Liver (tissue), 6 donors: Measurements from ENCODE around the gene TARS2. TPM values are rescaled to one million over a fixed set of nuclear protein-coding genes. Genes with fewer than 3 reads are reported as not detected.

Experiments used
- CTCF ChIP-seq: fragments of 150-350 bp; IDR thresholded peaks from 2 replicates; pipeline ENCODE4 v1.5.1; 2017; ENCODE audit warnings: improper control_type of control experiment, low read depth, low read length; ENCODE audit not compliant: missing input control
- FOXA1 ChIP-seq: IDR thresholded peaks from 2 replicates; pipeline ENCODE4 v1.6.1; 2016; ENCODE audit warnings: antibody characterized with exemption
- RXRA ChIP-seq, 2 donors: IDR thresholded peaks; 2 replicates each; pipeline ENCODE4 v1.6.1; 2017 to 2018; ENCODE audit warnings: antibody characterized with exemption in 2 of 2, mild to moderate bottlenecking in 1 of 2
- YY1 ChIP-seq: IDR thresholded peaks from 2 replicates; pipeline ENCODE4 v1.6.1; 2016; ENCODE audit warnings: antibody characterized with exemption, mild to moderate bottlenecking
- polyA plus RNA-seq, 2 donors: library from polyadenylated mRNA; stranded (reverse) in 1 of 2; unstranded in 1 of 2; fragments of 200-250 nt in 1 of 2; fragments of >200 nt in 1 of 2; fragmentation: Nextera tagmentation in 1 of 2; extraction: Ambion mirVana in 1 of 2; gene quantifications; one replicate each; pipeline versions ENCODE4 v1.2.1 to v1.2.3, GENCODE V29; 2013 to 2015
- small RNA-seq: library from RNA; depleted of rRNA; stranded (forward); fragments of <200 nt; gene quantifications from one replicate; pipeline ENCODE3, GENCODE V24; 2014
- total RNA-seq, 2 donors: library from RNA; depleted of rRNA; stranded (reverse); fragments of >200 nt; gene quantifications; one replicate each; pipeline ENCODE4 v1.2.3, GENCODE V29; 2014
- donor health status: healthy.
- donor health status: healthy.
- donor health status: healthy.

The TARS2 gene
- total and polyA plus RNA-seq, 4 donors = 10.9 to 20.8 (median 18.6) TPM

GRCh38 chr1:150557065-150557600, 69.9 kb downstream of the TARS2 start (continued):
- TF ChIP-seq CTCF (no peak), RXRA (IDR thresholded peaks at IDR 0.05) (no peak), FOXA1 (no peak), YY1 (no peak)

Small RNA genes lying within 50 kb of the gene (small RNA-seq; reads per million reads assigned to genes)
- not detected for gene MIR4257

Other genes starting within 250 kb of the TARS2 start
- 1 to 10 TPM in 1 of 2 donors, under 1 TPM in 1; 0.42 to 2.7 TPM for gene CA14, start 229.6 kb upstream of the TARS2 start, total RNA-seq
- 1 to 10 TPM in 1 of 2 donors, under 1 TPM in 1; 0.22 to 2.0 TPM for gene CA14, start 229.6 kb upstream of the TARS2 start, polyA plus RNA-seq
- gene APH1A, start 218.4 kb upstream of the TARS2 start, total RNA-seq = 10 to 100 TPM; 48.9 to 65.3 TPM
- gene APH1A, start 218.4 kb upstream of the TARS2 start, polyA plus RNA-seq = 10 to 100 TPM; 25.1 to 93.6 TPM
- gene C1orf54, start 214.6 kb upstream of the TARS2 start, total RNA-seq = 10 to 100 TPM in 1 of 2 donors, 1 to 10 TPM in 1; 2.3 to 10.8 TPM
- gene C1orf54, start 214.6 kb upstream of the TARS2 start, polyA plus RNA-seq = 1 to 10 TPM; 3.3 to 5.6 TPM
- gene CIART, start 204.9 kb upstream of the TARS2 start, total RNA-seq = 1 to 10 TPM in 1 of 2 donors, under 1 TPM in 1; 0.51 to 1.8 TPM
- gene CIART, start 204.9 kb upstream of the TARS2 start, polyA plus RNA-seq = 1 to 10 TPM; 2.0 to 7.1 TPM
- 10 to 100 TPM; 15.0 to 16.7 TPM for gene MRPS21, start 193.6 kb upstream of the TARS2 start, total RNA-seq
- gene MRPS21, start 193.6 kb upstream of the TARS2 start, polyA plus RNA-seq = 10 to 100 TPM; 29.1 to 56.5 TPM
- 10 to 100 TPM; 16.7 to 32.8 TPM for gene PRPF3, start 165.9 kb upstream of the TARS2 start, total RNA-seq
- gene PRPF3, start 165.9 kb upstream of the TARS2 start, polyA plus RNA-seq = 10 to 100 TPM in 1 of 2 donors, 1 to 10 TPM in 1; 9.9 to 14.9 TPM
- gene RPRD2, start 123.3 kb upstream of the TARS2 start, total RNA-seq = 1 to 10 TPM; 8.8 to 9.7 TPM
- gene RPRD2, start 123.3 kb upstream of the TARS2 start, polyA plus RNA-seq = 1 to 10 TPM; 5.4 to 7.2 TPM
- gene ECM1, start 20.7 kb downstream of the TARS2 start, total RNA-seq = 1 to 10 TPM; 5.1 to 8.1 TPM
- 10 to 100 TPM; 17.0 to 22.5 TPM for gene ECM1, start 20.7 kb downstream of the TARS2 start, polyA plus RNA-seq
- gene FALEC, start 28.3 kb downstream of the TARS2 start, total RNA-seq = not detected
- not detected for gene FALEC, start 28.3 kb downstream of the TARS2 start, polyA plus RNA-seq
- gene ADAMTSL4, start 62.0 kb downstream of the TARS2 start, total RNA-seq = 10 to 100 TPM in 1 of 2 donors, 1 to 10 TPM in 1; 5.6 to 11.5 TPM
- 10 to 100 TPM; 11.4 to 12.2 TPM for gene ADAMTSL4, start 62.0 kb downstream of the TARS2 start, polyA plus RNA-seq
- gene MCL1, start 92.2 kb downstream of the TARS2 start, total RNA-seq = 100 to 1,000 TPM in 1 of 2 donors, 10 to 100 TPM in 1; 94.6 to 181 TPM
- gene MCL1, start 92.2 kb downstream of the TARS2 start, polyA plus RNA-seq = 10 to 100 TPM; 23.4 to 65.4 TPM
- 10 to 100 TPM; 53.2 to 57.3 TPM for gene ENSA, start 142.2 kb downstream of the TARS2 start, total RNA-seq
- 10 to 100 TPM; 19.0 to 59.8 TPM for gene ENSA, start 142.2 kb downstream of the TARS2 start, polyA plus RNA-seq
- gene GOLPH3L, start 209.7 kb downstream of the TARS2 start, total RNA-seq = 10 to 100 TPM in 1 of 2 donors, 1 to 10 TPM in 1; 8.5 to 11.3 TPM
- gene GOLPH3L, start 209.7 kb downstream of the TARS2 start, polyA plus RNA-seq = 1 to 10 TPM; 6.0 to 6.6 TPM
- under 1 TPM; 0.47 to 0.92 TPM for gene HORMAD1, start 233.5 kb downstream of the TARS2 start, total RNA-seq
- under 1 TPM; 0.06 to 0.24 TPM for gene HORMAD1, start 233.5 kb downstream of the TARS2 start, polyA plus RNA-seq